ENCODE data around the gene SNRNP48. TPM values are rescaled to one million over a fixed set of nuclear protein-coding genes. Genes with fewer than 3 reads are reported as not detected.

Gene SNRNP48
- total and polyA plus RNA-seq, 10 of the 15 experiments (the other 5 are each of a cell fraction or from before 2014, with no cell fraction given) = 3.2 to 14.4 (median 8.9) TPM

DNA sequence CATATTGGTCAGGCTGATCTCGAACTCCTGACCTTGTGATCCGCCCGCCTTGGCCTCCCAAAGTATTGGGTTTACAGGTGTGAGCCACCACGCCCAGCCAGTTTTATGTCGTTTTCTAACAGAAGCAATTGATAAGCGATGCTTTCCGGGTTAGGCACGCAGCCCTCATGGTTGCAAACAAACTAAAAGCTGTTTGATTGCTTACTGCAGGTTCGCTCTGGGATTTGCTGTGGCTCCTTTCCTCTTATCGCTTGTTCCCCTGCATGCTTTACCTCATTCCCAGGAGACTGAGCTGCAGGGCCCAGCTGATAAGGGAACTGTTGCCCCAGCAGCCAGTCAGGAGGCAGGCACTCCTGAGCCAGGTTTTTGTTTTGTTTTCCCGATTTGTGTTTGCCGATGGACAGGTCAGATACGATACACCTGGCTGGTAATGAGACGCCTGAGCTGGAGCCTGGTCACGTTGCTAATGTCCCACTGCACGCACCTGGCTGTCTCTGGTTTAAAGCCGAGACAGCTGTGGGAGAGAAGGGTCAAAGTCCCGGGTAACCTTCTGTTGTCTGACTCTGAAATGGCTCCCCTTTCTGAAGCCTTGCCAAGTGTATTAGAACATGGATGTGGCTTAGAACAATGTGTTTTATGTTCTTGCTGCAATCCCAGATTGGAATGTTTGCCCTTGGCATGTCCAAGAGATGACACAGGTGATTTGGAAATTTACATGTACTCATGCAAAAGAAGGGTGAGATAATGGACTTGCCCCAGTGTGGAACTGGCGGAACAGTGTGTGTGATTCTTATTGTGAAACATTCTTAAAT lies 28.6 kb upstream of the SNRNP48 start (continued):
- TF ChIP-seq, protein P1, sequence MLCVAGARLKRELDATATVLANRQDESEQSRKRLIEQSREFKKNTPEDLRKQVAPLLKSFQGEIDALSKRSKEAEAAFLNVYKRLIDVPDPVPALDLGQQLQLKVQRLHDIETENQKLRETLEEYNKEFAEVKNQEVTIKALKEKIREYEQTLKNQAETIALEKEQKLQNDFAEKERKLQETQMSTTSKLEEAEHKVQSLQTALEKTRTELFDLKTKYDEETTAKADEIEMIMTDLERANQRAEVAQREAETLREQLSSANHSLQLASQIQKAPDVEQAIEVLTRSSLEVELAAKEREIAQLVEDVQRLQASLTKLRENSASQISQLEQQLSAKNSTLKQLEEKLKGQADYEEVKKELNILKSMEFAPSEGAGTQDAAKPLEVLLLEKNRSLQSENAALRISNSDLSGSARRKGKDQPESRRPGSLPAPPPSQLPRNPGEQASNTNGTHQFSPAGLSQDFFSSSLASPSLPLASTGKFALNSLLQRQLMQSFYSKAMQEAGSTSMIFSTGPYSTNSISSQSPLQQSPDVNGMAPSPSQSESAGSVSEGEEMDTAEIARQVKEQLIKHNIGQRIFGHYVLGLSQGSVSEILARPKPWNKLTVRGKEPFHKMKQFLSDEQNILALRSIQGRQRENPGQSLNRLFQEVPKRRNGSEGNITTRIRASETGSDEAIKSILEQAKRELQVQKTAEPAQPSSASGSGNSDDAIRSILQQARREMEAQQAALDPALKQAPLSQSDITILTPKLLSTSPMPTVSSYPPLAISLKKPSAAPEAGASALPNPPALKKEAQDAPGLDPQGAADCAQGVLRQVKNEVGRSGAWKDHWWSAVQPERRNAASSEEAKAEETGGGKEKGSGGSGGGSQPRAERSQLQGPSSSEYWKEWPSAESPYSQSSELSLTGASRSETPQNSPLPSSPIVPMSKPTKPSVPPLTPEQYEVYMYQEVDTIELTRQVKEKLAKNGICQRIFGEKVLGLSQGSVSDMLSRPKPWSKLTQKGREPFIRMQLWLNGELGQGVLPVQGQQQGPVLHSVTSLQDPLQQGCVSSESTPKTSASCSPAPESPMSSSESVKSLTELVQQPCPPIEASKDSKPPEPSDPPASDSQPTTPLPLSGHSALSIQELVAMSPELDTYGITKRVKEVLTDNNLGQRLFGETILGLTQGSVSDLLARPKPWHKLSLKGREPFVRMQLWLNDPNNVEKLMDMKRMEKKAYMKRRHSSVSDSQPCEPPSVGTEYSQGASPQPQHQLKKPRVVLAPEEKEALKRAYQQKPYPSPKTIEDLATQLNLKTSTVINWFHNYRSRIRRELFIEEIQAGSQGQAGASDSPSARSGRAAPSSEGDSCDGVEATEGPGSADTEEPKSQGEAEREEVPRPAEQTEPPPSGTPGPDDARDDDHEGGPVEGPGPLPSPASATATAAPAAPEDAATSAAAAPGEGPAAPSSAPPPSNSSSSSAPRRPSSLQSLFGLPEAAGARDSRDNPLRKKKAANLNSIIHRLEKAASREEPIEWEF (IDR thresholded peaks at IDR 0.05; ENCODE audit: insufficient replicate concordance, low read depth, low read length) = no peak

DNA sequence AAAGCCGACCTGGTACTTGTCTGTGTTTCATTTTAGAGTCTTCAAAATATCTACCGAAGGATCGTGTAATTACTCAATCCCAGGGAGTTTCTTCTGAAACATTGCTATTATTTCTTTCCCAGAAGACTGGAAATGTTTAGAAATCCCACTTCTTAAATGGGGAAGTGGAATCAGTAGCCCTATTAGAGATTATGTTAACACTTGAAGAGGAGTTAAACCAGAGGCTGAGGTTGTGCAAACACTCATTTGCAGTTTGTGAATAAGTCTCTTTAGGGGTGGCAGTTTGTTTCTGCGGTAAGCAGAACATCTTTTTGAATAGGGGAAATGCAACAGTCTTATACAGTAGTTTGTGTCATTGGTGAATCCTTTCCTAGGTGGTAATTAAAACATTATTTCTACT lies 27.2 kb upstream of the SNRNP48 start:
- FAIRE-seq (no peak), DNase-seq (ENCODE audit: low read depth, low spot score) (no peak), ATAC-seq (no peak)
- WGBS (ENCODE audit: insufficient coverage, insufficient replicate concordance, low lambda C conversion rate, missing lambda C conversion rate) = 51% methylated on average over 4 of the region's 4 CpGs
- Histone ChIP-seq H3K79me2 (ENCODE audit: control insufficient read depth, insufficient read depth, low read length) (no peaks in the 10 kb centered on the region), H3K27me3 (replicated peaks in 1 of 2; ENCODE audit: control insufficient read depth in 2 of 2, insufficient read depth in 2 of 2, low read length in 1 of 2) (peaks cover 1 to 4% of the 10 kb centered on the region in 2 experiments; a peak in 1 of 4 replicates), H3K9me3 (replicated peaks; ENCODE audit: control insufficient read depth, insufficient read depth, low read length) (no peaks in the 10 kb centered on the region), H3K36me3 (ENCODE audit: control insufficient read depth in 2 of 2, insufficient read depth in 2 of 2, low read length in 1 of 2) (no peaks in the 10 kb centered on the region), H3K4me3 (no peak overlapping the region), H2AFZ (ENCODE audit: control insufficient read depth, low read depth, low read length) (no peak overlapping the region), H3K27ac (ENCODE audit: control insufficient read depth, insufficient read depth) (no peak overlapping the region), H4K20me1 (ENCODE audit: control insufficient read depth, insufficient read depth) (no peaks in the 10 kb centered on the region), H3K4me1 (ENCODE audit: control insufficient read depth, insufficient read depth, low read length) (no peaks in the 10 kb centered on the region), H3K4me2 (ENCODE audit: control insufficient read depth, insufficient read depth) (no peak overlapping the region), H3K9ac (ENCODE audit: control insufficient read depth, insufficient read depth, low read length) (no peak overlapping the region)
- POLR2A ChIA-PET = interaction anchor here (0.6 kb wide), 1 partner anchor 96 kb away, joined by 3 read pairs; no protein-coding TSS in a partner anchor
- no TSS peak for BruUV-seq (replicated peaks)
- TF ChIP-seq EED (IDR thresholded peaks at IDR 0.05; ENCODE audit: low read depth) (no peak), NFYB (IDR thresholded peaks at IDR 0.05; ENCODE audit: insufficient read depth, low read depth, low read length) (no peak), LARP7 (IDR thresholded peaks at IDR 0.05) (no peak), FOXK2 (IDR thresholded peaks at IDR 0.05) (no peak), STAT1 (conservative IDR thresholded peaks at IDR 0.05) (no peak), MTA2 (IDR thresholded peaks at IDR 0.05; ENCODE audit: low read depth) (no peak), MXI1 (IDR thresholded peaks at IDR 0.05; ENCODE audit: low read depth, low read length) (no peak), CEBPB (IDR thresholded peaks at IDR 0.05; ENCODE audit: borderline replicate concordance in 1 of 2, low read depth in 2 of 2, low read length in 2 of 2) (no peak), ZNF217 (IDR thresholded peaks at IDR 0.05) (no peak), RFX5 (IDR thresholded peaks at IDR 0.05; ENCODE audit: low read depth, low read length) (no peak), ZNF622 (IDR thresholded peaks at IDR 0.05) (no peak)
- RAD21 ChIA-PET (ENCODE audit: unreplicated experiment) = no interaction called here
- intact Hi-C loops (cut with micrococcal nuclease; ENCODE audit: unreplicated experiment) (no loop called here), in situ Hi-C loops (cut with MboI) (no loop called here)
- SMC1A ChIA-PET (ENCODE audit: uncharacterized antibody, unreplicated experiment) = no interaction called here
- CTCF ChIA-PET = no interaction called here
